Nephron (organoid): Measurements from ENCODE around the gene ATP8A1.

ENCODE experiments used
- H3K27ac Mint-ChIP-seq, 3 experiments: 2 replicates each; pipeline ENCODE4 v1.8.0; 2020; ENCODE audit warnings: mixed read lengths in 3 of 3, mild to moderate bottlenecking in 2 of 3, moderate library complexity in 1 of 3
- H3K27me3 Mint-ChIP-seq: 2 replicates; pipeline ENCODE4 v1.8.0; 2021; ENCODE audit warnings: low read depth, mild to moderate bottlenecking, moderate library complexity, mixed read lengths
- H3K36me3 Mint-ChIP-seq: 2 replicates; pipeline ENCODE4 v1.8.0; 2020; ENCODE audit warnings: low read depth, mixed read lengths
- H3K4me1 Mint-ChIP-seq: 2 replicates; pipeline ENCODE4 v1.8.0; 2020; ENCODE audit warnings: mixed read lengths
- H3K4me3 Mint-ChIP-seq, 3 experiments: 2 replicates each; pipeline ENCODE4 v1.8.0; 2020; ENCODE audit warnings: mild to moderate bottlenecking in 3 of 3, mixed read lengths in 3 of 3, moderate library complexity in 2 of 3
- H3K9me3 Mint-ChIP-seq: 2 replicates; pipeline ENCODE4 v1.8.0; 2020; ENCODE audit warnings: mixed read lengths
- CTCF ChIP-seq, 3 experiments: fragments of 200-600 bp; sonication (generic); IDR thresholded peaks; one replicate each; pipeline ENCODE4 v1.5.0; 2021; ENCODE audit warnings: antibody characterized with exemption in 3 of 3; ENCODE audit not compliant: unreplicated experiment in 3 of 3

ATP8A1 gene

GRCh38 chr4:42401171-42401570 is 255.7 kb downstream of the ATP8A1 start:
- Mint-ChIP-seq H3K4me3 (peak overlapping the region; percentile 93 to 96 (median 96)), H3K4me1 (peaks cover 27% of the 10 kb centered on the region), H3K27ac (peak overlapping the region; percentile 20 to 89 (median 74)), H3K27me3 (peaks cover 80% of the 10 kb centered on the region), H3K9me3 (no peaks in the 10 kb centered on the region), H3K36me3 (peaks cover 48% of the 10 kb centered on the region)
- peak in 1 of 3 experiments; percentile 12 for TF ChIP-seq CTCF (IDR thresholded peaks at IDR 0.05; ENCODE audit: unreplicated experiment in 3 of 3)

GRCh38 chr4:42399393-42399792 is 257.5 kb downstream of the ATP8A1 start:
- TF ChIP-seq CTCF (IDR thresholded peaks at IDR 0.05; ENCODE audit: unreplicated experiment in 3 of 3) = no peak
- peaks cover 27% of the 10 kb centered on the region for H3K4me1 Mint-ChIP-seq
- peak overlapping the region; percentile 45 to 89 (median 74) for H3K27ac Mint-ChIP-seq
- peak overlapping the region; percentile 93 to 96 (median 96) for H3K4me3 Mint-ChIP-seq
- peaks cover 85% of the 10 kb centered on the region for H3K27me3 Mint-ChIP-seq
- peaks cover 39% of the 10 kb centered on the region for H3K36me3 Mint-ChIP-seq
- no peaks in the 10 kb centered on the region for H3K9me3 Mint-ChIP-seq

GRCh38 chr4:42398871-42399331 is 258.0 kb downstream of the ATP8A1 start:
- peaks cover 35% of the 10 kb centered on the region for H3K36me3 Mint-ChIP-seq
- TF ChIP-seq CTCF (IDR thresholded peaks at IDR 0.05; ENCODE audit: unreplicated experiment in 3 of 3) = no peak
- peaks cover 82% of the 10 kb centered on the region for H3K27me3 Mint-ChIP-seq
- H3K4me3 Mint-ChIP-seq = peak overlapping the region; percentile 93 to 96 (median 96)
- no peaks in the 10 kb centered on the region for H3K9me3 Mint-ChIP-seq
- peaks cover 27% of the 10 kb centered on the region for H3K4me1 Mint-ChIP-seq
- H3K27ac Mint-ChIP-seq = peak overlapping the region; percentile 45 to 89 (median 74)

GRCh38 chr4:42398171-42398870 is 258.6 kb downstream of the ATP8A1 start:
- peak overlapping the region; percentile 45 to 89 (median 74) for H3K27ac Mint-ChIP-seq
- H3K4me3 Mint-ChIP-seq = peak overlapping the region; percentile 93 to 96 (median 96)
- H3K9me3 Mint-ChIP-seq = no peaks in the 10 kb centered on the region
- peaks cover 30% of the 10 kb centered on the region for H3K36me3 Mint-ChIP-seq
- H3K27me3 Mint-ChIP-seq = peaks cover 82% of the 10 kb centered on the region
- peaks cover 32% of the 10 kb centered on the region for H3K4me1 Mint-ChIP-seq
- peak; percentile 35 to 43 (median 37) for TF ChIP-seq CTCF (IDR thresholded peaks at IDR 0.05; ENCODE audit: unreplicated experiment in 3 of 3)

- Mint-ChIP-seq H3K4me1 (peaks cover 32% of the 10 kb centered on the region), H3K9me3 (no peaks in the 10 kb centered on the region), H3K36me3 (peaks cover 25% of the 10 kb centered on the region), H3K27me3 (peaks cover 80% of the 10 kb centered on the region), H3K27ac (peak overlapping the region in 2 of 3 experiments; percentile 74 to 89), H3K4me3 (peak overlapping the region; percentile 93 to 96 (median 96))
- no peak for TF ChIP-seq CTCF (IDR thresholded peaks at IDR 0.05; ENCODE audit: unreplicated experiment in 3 of 3)
These were observed 259.2 kb downstream of the ATP8A1 start for GRCh38 chr4:42397635-42398170.
